GM18909 (cell line): ENCODE data around the gene PKP2.
A peak's percentile ranks its signal among the peaks of the same experiment; 100 is the strongest.

Source experiments
- ATAC-seq: cut with Tn5 transposase; IDR thresholded peaks from one replicate; pipeline ENCODE4 v1.9.1; 2021; ENCODE audit warnings: mild to moderate bottlenecking; ENCODE audit not compliant: unreplicated experiment, poor library complexity

PKP2 gene

DNA sequence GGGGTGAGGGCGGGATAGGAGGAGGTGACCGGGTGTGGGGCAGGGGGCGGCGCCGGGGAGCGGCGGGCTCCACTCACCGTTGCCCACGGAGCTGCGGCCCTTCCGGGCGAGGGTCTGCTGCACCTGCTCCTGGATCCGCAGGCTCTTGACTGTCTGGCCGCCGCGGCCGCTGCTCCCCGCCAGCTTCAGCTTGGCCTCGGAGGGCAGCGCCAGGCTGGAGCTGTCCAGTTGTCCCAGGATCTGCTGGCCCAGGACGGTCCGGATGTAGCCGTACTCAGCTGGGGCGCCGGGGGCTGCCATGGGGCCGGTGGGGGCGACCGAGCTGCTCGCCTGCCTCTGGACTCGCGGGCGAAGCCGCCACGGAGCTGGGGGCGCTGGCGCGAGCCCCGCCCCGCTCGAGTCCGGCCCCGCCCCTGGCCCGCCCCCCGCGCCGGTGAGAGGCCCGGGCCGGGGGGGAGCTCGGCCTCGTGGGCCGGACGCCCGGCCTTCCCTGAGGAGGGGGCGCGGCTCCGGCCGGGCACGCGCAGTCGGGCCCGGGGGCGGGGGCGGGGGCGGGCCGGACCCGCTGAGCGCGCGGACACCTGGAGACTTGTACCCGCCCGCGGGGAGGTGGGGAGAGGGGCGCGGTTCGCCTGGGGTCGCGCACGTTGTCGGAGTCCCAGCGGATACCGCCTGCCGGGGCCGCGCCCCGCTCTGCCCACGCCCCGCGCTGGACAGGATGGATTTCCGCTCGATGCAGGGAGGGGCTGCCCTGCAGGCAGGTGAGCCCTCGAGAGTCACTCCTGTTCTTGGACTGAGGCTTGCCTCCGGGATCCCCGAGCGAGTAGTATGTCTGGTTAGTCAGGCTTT, at the start of gene PKP2:
PKP2 (minus strand) TSS at position 346 of the 849 bp plus-strand sequence; CDS start at position 300, 46 bp downstream.
- ATAC-seq, result peak; percentile 71

DNA sequence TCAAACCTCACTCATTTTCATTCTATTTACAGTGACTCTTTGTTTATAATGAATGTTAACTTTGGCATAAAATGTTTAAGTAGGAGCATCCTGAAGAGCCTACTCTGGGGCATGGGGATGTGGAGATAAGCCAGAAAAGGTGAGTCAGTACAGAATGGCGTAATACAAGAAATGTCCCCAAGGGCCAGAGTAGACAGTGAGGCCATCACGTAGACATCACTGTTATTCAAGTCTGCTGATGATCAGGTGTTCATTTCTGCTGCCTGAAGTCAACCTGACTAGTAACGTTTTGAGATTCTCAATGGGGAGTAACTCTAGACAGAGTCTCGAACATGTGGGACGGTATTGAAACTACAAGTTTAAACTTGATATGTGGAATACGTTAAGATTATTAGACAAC, 47.6 kb upstream of the PKP2 start:
- ATAC-seq, result no peak

DNA sequence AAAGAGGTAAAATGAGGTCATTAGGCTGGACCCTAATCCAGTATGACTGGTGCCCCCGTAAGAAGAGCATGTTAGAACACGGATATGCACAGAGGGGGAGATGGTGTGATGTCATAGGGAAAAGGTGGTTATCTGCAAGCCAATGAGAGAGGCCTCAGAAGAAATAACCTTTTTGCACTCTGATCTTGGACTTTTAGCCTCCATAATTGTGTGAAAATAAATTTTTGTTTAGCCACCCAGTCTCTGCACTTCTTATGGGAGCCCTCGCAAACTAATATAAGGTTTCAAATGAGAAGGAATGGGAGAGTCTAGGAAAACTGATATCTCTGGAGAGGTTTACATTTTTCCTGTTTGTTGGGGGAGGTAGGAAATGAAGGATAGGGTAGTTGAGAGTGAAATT, 43.2 kb upstream of the PKP2 start:
- no peak for ATAC-seq

DNA sequence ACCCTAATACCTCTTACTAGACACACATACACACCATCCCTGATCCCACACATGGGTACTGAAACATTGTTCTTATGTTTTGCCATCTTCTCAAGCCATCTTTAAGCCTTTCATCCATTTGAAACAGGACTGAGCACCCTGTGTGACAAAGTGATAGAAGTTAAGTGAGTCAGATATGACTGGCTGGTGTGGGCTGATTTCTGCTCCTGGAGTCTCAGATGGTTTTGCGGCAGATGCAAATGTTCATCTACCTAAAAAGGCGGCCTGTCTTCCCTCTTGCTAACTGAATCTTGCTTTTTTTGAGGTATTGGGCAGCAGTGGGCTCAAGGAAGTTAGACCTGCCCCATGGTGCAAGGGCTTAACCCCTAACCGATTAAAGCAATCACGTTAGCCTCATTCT, 30.4 kb upstream of the PKP2 start:
- ATAC-seq, result no peak

DNA sequence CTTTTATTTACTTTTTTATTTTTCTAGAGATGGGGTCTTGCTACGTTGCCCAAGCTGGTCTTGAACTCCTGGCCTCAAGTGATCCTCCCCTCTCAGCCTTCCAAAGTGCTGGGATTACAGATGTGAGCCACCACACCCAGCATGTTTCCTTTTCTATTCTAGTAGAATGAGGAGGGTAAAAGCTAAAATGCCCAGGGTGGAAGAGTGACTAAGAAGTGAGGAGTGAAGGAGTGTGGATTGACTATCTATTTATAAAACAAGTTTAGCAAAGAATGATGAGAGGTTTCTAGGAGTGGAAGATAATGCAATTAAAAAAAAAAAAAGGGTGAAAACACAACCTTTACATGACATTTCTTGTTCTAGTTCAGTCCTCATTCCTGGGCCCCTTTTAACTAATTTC, 29.8 kb upstream of the PKP2 start:
- ATAC-seq, result no peak

DNA sequence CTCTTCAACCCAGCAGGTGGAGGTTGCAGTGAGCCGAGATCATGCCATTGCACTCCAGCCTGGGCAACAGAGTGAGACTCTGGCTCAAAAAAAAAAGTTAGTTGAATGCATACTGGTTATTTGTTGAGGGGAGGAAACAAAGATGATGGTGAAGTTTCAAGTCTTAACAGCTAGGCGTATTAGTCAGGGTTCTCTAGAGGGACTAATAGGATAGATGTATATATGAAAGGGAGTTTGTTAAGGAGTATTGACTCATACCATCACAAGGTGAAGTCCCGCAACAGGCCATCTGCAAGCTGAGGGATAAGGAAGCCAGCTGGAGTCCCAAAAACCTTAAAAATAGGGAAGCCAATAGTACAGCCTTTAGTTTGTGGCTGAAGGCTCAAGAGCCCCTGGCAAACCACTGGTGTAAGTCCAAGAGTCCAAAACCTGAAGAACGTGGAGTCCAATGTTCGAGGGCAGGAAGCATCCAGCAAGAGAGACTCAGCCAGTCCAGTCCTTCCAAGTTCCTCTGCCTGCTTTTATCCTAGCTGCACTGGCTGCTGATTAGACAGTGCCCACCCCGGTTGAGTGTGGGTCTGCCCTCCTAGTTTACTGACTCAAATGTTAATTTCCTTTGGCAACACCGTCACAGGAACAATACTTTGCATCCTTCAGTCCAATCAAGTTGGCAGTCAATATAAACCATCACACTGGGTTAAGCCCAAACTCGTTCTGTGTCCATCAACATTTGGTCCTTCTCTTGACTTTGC, 26.1 kb upstream of the PKP2 start:
- no peak for ATAC-seq

DNA sequence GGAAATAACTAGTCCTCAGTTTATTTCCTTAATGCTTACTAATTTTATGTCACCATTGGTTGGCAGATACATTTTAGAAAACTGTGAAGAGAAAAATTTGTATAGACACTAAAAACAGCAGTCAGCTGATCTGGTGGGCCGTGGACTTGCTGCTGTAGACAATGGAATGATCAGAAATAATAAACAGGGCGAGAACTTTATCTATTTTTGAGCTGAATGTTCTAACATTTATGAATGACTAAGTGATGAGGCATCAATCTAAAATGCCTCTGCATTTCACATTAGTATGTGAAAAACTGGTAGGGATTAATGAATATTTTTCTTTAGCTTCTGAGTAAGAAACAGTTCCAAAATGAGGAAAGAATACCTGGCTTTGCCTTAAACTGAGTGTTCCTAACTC, 24.8 kb upstream of the PKP2 start:
- no peak for ATAC-seq

DNA sequence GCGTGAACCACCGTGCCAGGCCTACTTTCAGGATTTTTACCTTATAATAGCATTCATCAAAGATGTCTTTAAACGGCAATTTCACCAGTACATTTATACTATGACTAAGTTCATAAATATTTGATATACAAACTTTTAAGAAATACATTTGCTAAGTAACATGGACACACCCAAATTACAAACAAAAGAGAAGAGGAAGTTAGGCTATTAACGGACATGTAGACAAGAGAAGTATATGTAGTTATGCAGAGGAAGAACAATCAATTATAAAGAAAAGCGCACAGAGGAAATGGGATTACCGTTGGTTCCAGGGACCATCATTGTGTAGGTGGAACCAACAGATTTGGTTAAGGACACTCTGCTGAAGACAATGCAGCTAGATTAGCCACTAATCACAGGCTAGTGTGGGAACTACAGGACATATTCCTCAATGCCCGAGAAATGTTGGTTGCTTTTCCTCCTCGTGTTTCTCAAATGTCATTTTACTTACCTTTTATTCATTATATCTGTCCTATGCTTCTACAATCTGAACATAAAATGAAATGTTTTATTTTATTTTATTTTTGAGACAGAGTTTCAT, 24.0 kb upstream of the PKP2 start:
- no peak for ATAC-seq

DNA sequence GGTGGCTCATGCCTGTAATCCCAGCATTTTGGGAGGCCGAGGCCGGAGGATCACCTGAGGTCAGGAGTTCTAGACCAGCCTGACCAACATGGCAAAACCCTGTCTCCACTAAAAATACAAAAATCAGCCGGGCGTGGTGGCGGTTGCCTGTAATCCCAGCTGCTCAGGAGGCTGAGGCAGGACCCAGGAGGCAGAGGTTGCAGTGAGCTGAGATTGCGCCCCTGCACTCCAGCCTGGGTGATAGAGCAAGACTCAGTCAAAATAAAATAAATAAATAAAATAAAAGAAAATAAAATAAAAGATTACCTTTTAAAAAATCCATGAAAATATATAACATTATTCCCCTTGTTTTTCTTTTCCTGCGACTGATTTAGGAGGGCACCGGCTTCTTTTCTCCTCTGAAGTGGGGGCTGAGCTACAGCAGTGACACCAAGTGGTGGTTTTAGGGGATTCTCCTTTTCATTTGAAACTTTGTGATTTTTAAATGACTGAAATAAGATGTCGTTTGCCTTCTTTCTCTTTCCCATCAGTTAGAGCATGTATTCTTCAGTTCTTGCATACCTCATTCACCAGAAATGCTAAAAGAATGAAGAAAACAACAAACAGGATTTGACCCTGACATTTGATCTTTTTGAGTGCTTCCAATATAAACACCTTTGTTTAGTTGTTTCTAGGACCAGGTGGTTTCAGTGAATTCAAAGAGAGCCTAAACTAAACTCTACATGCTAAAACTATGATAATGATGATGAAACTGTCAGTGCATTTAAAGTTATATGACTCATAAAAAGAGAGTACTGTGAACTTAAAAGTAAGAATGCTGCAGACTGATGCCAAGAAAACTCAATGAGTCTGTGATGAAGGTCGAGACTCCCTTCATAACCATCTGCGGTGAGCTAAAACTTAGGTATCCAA, 22.6 kb upstream of the PKP2 start:
- peak; percentile 58 for ATAC-seq

DNA sequence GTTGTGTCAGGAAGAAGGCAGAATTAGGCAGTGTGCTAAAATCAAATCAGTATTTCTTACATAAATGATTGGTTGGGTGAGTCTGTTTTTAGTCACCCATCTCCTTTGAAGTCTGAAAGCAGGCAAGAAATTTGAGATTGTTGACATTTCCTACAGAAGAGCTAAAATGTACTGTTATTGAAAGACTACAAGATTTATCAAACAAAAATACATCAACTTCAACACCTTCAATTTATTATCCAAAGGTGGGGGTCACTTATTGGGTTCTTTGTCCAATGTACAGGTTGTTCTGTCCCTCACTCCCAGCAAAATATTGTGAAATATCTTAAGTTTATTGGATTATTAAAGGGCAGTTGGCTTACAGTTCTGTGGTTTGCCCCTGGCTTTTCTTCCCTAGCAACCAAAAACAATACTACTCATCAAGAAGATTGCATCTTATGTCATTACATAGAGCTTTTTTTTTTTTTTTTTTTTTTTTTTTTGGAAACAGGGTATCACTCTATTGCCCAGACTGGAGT, 20.6 kb upstream of the PKP2 start:
- no peak for ATAC-seq

DNA sequence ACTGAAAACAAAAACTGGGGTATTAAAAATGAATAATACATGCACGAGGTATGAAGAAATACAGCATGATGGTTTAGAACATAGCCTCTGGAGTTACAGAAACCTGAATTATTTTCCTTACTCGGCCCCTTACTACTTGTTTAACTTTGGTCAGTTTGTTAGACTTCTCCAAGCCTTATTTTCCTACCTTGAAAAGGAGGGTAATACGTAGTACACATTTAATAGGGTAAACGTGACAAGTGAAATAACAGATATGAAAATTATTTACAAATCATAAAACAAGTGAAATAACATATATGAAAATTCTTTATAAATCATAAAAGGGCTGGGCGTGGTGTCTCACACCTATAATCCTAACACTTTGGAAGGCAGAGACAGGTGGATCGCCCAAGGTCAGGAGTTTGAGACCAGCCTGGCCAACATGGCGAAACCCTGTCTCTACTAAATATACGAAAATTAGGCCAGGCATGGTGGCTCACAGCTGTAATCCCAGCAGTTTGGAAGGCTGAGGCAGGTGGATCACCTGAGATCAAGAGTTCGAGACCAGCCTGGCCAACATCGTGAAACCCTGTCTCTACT, 11.4 kb upstream of the PKP2 start:
- no peak for ATAC-seq

DNA sequence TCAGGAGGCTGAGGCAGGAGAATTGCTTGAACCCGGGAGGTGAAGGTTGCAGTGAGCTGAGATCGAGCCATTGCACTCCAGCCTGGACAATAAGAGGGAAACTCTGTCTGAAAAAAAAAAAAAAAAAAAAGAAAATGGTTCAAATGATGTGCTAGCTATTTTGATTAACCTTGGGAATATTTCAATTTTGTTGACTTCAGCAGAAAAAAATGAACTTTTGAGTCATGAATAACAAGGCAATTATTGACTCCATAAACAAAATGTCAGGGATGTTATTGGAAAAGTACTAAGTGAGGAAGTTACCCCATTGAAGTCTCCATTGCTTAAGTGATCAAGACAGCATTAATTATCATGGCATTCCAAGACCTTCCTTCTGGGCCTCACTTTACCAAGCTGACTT, 10.6 kb upstream of the PKP2 start:
- ATAC-seq, result no peak

DNA sequence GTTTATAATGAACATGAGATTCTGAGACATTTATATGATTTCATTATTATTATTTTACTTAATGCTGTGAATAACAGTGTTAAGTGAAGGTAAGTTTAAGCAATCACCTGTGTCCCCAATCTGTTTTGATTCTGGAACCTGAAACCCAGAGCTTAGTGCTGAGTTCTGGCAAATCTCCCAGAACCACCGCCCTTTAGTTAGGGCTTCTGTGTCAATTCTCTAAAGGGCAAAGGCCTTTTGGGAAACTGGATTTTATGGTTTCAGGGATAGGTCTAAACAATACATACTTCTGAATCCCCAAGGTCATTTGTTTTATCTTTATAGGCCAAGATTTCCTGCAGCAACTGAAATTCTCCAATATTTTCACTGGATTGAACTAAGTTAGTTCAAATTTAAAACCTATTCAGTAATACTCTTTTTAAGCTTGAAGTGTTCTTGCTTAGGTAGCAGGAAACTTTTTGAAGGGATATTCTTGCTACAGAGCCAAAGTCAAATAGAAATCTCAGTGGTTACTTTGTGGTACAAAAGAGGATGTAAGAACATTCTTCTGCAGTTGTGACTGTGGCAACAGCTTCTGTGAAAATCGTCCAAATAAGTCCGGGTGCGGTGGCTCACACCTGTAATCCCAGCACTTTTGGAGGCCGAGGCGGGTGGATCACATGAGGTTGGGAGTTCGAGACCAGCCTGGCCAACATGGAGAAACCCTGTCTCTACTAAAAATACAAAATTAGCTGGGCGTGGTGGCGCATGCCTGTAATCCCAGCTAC, 10.0 kb upstream of the PKP2 start:
- peak; percentile 99 for ATAC-seq

DNA sequence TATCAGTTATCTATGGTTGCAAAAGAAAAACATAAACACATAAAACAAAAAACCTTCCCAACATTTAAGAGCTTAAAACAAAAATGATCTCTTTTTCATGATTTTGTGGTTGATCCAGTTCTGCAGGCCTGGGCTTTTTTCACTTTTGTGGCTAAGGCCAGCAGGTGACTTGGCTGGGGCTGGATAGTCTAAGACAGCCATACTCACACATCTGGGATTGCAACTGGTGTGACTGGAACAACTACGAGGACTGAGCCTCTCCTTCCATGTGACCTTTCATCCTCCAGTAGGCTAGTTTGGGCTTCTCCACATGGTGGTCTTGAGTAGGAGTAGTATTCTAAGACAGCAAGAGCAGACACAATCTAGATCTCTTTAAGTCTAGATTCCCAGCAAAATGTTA, 7.2 kb upstream of the PKP2 start:
- no peak for ATAC-seq

DNA sequence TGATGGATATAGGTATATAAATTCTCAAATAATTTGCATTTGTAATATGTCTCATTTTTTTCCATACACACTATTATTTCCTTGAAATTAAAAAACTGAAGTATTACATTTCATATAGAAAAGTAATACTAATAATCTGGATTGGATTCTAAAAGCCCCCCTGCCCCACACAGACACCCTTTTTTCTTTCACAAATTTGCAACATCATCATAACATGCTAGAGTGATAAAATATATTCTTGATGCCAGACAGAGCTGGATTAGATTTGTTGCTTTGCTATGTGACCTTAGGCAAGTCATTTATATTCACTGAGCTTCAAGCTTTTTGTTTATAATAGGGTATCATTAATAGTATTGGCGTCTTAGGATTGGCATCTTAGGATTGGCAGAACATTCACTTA, 6.7 kb upstream of the PKP2 start:
- ATAC-seq, result no peak

DNA sequence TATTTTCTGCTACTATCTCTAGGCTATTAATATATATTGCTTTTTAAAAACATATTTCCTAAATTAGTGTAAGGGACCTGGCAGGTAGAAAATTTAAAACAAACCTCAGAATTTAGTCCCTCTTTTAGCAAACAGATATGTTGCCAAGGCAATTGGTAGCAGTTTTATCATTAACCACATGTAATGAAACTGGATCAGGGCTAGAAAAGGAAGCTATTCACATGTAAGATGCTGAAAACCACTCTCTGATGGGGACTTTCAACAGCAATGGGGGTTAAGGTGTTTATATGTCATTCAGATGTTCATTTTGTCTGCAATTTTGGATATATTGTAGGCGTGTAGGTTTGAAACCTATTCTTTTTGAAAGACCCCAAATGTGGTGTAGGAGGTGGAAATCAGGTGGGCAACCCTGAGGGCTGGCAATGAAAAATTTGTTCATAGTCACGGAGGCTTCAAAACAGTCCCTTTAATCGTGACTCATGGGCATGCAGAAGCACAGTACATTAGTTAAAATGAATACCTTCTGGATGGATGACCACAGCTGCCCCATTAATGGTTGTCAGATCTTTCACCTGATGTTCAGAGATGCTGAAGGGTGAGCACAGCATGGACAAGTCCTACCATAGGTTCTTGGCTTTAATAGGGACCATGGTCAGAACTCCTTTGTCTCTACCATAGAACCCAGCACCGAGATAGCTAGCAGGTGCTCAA, 5.9 kb upstream of the PKP2 start:
- peak; percentile 46 for ATAC-seq

DNA sequence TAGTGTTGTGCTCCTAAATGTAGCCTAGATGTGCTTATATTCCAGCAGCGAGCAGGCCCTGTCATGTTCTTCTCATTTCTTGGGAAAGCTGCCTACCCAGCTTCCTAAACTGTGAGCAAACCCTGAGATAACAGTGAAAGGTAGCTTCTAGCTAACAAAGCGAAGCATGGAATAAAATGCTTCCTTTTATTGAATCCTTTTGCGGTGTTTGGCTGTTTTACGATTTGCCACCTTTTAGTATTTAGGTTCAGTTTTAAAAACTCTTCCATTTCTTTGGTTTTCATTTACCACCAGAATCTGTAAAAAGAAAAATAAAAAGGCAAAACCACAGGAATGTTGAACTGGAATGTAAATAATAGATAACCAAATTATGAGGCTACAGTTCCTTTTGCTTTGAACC, 5.0 kb upstream of the PKP2 start:
- ATAC-seq, result no peak
